NCI-H345 treated with DMSO at 0.1 percent for 48 hours (cell line): Measurements from ENCODE around the gene IGDCC3.

Experiments
- DNase-seq: peaks from one replicate; lab custom pipeline; 2025; ENCODE audit not compliant: unreplicated experiment; lab: John Stamatoyannopoulos, UW

The IGDCC3 gene

GRCh38 chr15:65329288-65329983 lies 48.4 kb downstream of the IGDCC3 start:
- DNase-seq = no peak

GRCh38 chr15:65328506-65329287 lies 49.1 kb downstream of the IGDCC3 start:
- DNase-seq = no peak

- DNase-seq = no peak
Measured at GRCh38 chr15:65327651-65328393, 50.0 kb downstream of the IGDCC3 start.

GRCh38 chr15:65326818-65327217 lies 51.0 kb downstream of the IGDCC3 start:
- DNase-seq = no peak

GRCh38 chr15:65326117-65326526 lies 51.7 kb downstream of the IGDCC3 start:
- DNase-seq = no peak

- peak; percentile 10 for DNase-seq
Measured at GRCh38 chr15:65323071-65323511, 54.7 kb downstream of the IGDCC3 start.

GRCh38 chr15:65318870-65319356 lies 58.9 kb downstream of the IGDCC3 start:
- peak; percentile 40 for DNase-seq

- no peak for DNase-seq
Measured at GRCh38 chr15:65312400-65312916, 65.3 kb downstream of the IGDCC3 start.

GRCh38 chr15:65311760-65312159 lies 66.0 kb downstream of the IGDCC3 start:
- DNase-seq = no peak

GRCh38 chr15:65310431-65311137 lies 67.2 kb downstream of the IGDCC3 start:
- DNase-seq = no peak

GRCh38 chr15:65309882-65310418 lies 67.9 kb downstream of the IGDCC3 start:
- no peak for DNase-seq

GRCh38 chr15:65307978-65308377 lies 69.8 kb downstream of the IGDCC3 start:
- no peak for DNase-seq

- DNase-seq = no peak
Measured at GRCh38 chr15:65306551-65306950, 71.3 kb downstream of the IGDCC3 start.

- DNase-seq = no peak
Measured at GRCh38 chr15:65305776-65306175, 72.0 kb downstream of the IGDCC3 start.

- no peak for DNase-seq
Measured at GRCh38 chr15:65305150-65305758, 72.5 kb downstream of the IGDCC3 start.

- DNase-seq = peak; percentile 75
Measured at GRCh38 chr15:65304381-65305149, 73.2 kb downstream of the IGDCC3 start, which contains the start of gene RNU5B-1. TSS of gene RNU5B-1 (plus strand) at chr15:65304677.

GRCh38 chr15:65303687-65304380 lies 74.0 kb downstream of the IGDCC3 start:
- DNase-seq = no peak

GRCh38 chr15:65302061-65302460 lies 75.7 kb downstream of the IGDCC3 start:
- no peak for DNase-seq
